T-helper 22 cell (primary cell): Measurements from ENCODE around the gene SRGN.
"Not testable (repeated sequence)": the region's sequence is repeated elsewhere in the genome, so short reads cannot be mapped to it uniquely, and the experiment has no call there.

Experiments
- DNase-seq: peaks from one replicate; pipeline ENCODE4 v3.0.0-alpha.2; 2020; ENCODE audit warnings: low read depth

The SRGN gene

GRCh38 chr10:69141304-69141703 is 53.4 kb downstream of the SRGN start:
- no peak for DNase-seq

- DNase-seq = not testable (repeated sequence)
Observed at GRCh38 chr10:69142074-69142473, 54.2 kb downstream of the SRGN start.

- DNase-seq = no peak
Observed at GRCh38 chr10:69142983-69143382, 55.1 kb downstream of the SRGN start.

- no peak for DNase-seq
Observed at GRCh38 chr10:69145329-69145728, 57.4 kb downstream of the SRGN start.

GRCh38 chr10:69145864-69146263 is 58.0 kb downstream of the SRGN start:
- no peak for DNase-seq

- DNase-seq = no peak
Observed at GRCh38 chr10:69146759-69147158, 58.9 kb downstream of the SRGN start.

GRCh38 chr10:69151984-69152383 is 64.1 kb downstream of the SRGN start:
- no peak for DNase-seq

GRCh38 chr10:69153227-69153626 is 65.3 kb downstream of the SRGN start:
- DNase-seq = no peak
